Lung (tissue), 12 donors: ENCODE results near the gene RSF1. TPM values are rescaled to one million over a fixed set of nuclear protein-coding genes. Genes with fewer than 3 reads are reported as not detected.

Experiments
- ATAC-seq: fragments of 200-7000 bp; cut with Tn5 transposase; one replicate; pipeline ENCODE4 v1.9.1; 2020; ENCODE audit warnings: moderate number of reproducible peaks; ENCODE audit not compliant: insufficient read depth, low FRiP score
- DNase-seq, 3 donors: peaks; one replicate each; pipeline ENCODE4 v3.0.0-alpha.2; 2013 to 2017
- H3K27ac ChIP-seq, 2 donors: one replicate each; pipeline ENCODE4 v1.5.1; 2013; ENCODE audit warnings: mild to moderate bottlenecking in 2 of 2, moderate library complexity in 2 of 2, control low read depth in 1 of 2, inconsistent platforms in 1 of 2, low read depth in 1 of 2, low read length in 1 of 2
- H3K27me3 ChIP-seq, 3 donors: one replicate each; pipeline ENCODE4 v1.5.1; 2013; ENCODE audit warnings: low read length in 2 of 3; ENCODE audit not compliant: control insufficient read depth in 3 of 3, insufficient read depth in 3 of 3
- H3K36me3 ChIP-seq, 4 donors: one replicate each; pipeline ENCODE4 v1.5.1; 2013; ENCODE audit warnings: low read length in 4 of 4, mild to moderate bottlenecking in 1 of 4, moderate library complexity in 1 of 4; ENCODE audit not compliant: control insufficient read depth in 4 of 4, insufficient read depth in 4 of 4
- H3K4me1 ChIP-seq, 5 donors: one replicate each; pipeline ENCODE4 v1.5.1; 2013; ENCODE audit warnings: low read length in 5 of 5, mild to moderate bottlenecking in 2 of 5, moderate library complexity in 1 of 5; ENCODE audit not compliant: control insufficient read depth in 5 of 5, insufficient read depth in 5 of 5
- H3K4me3 ChIP-seq: one replicate; pipeline ENCODE4 v1.5.1; 2013; ENCODE audit warnings: mild to moderate bottlenecking, control low read depth, moderate library complexity
- H3K9ac ChIP-seq, 2 donors: one replicate each; pipeline ENCODE4 v1.5.1; 2013; ENCODE audit warnings: low read length in 2 of 2, control low read depth in 1 of 2; ENCODE audit not compliant: insufficient read depth in 1 of 2
- H3K9me3 ChIP-seq, 4 donors: one replicate each; pipeline ENCODE4 v1.5.1; 2013; ENCODE audit warnings: low read length in 3 of 4, mild to moderate bottlenecking in 1 of 4, moderate library complexity in 1 of 4; ENCODE audit not compliant: control insufficient read depth in 4 of 4, insufficient read depth in 3 of 4
- CTCF ChIP-seq: IDR thresholded peaks from 2 replicates; pipeline ENCODE4 v1.5.1; 2012; ENCODE audit warnings: mild to moderate bottlenecking; ENCODE audit errors: control extremely low read depth, extremely low read depth
- WGBS, 2 donors: extraction: QIAGEN DNeasy Blood & Tissue Kit; methylation state at CpG; one replicate each; pipeline ENCODE4 v1.1.7; 2013; 5-methylcytosine and 5-hydroxymethylcytosine counted together
- polyA plus RNA-seq, 2 donors: library from polyadenylated mRNA; stranded (reverse); fragments of 200-250 nt; gene quantifications; one replicate each; pipeline ENCODE4 v1.2.1, GENCODE V29; 2013
- total RNA-seq, 2 donors: library from RNA; depleted of rRNA in 1 of 2; stranded (reverse); fragments of >200 nt in 1 of 2; gene quantifications; one replicate each; pipeline ENCODE4 v1.2.1, GENCODE V29; 2014 to 2021
- donor health status: control.
- donor health status: control.
- donor health status: Bipolar disorder and iron deficiency.
- donor health status: healthy.
- donor health status: DM: yes; HTN: yes; CAD: no.

RSF1 gene
- total and polyA plus RNA-seq, 4 donors = 9.8 to 110 (median 29.2) TPM

- WGBS, 2 donors = 95 to 97% methylated on average over 2 of the region's 2 CpGs
- ATAC-seq = no peak
- H3K9me3 ChIP-seq = peaks cover 0 to 2% (median 0%) of the 10 kb centered on the region in 4 donors
Measured at GRCh38 chr11:77793972-77794371, 26.6 kb downstream of the RSF1 start.

GRCh38 chr11:77791301-77791700, 29.2 kb downstream of the RSF1 start:
- Histone ChIP-seq H3K4me3 (no peak overlapping the region), H3K36me3 (peaks cover 0 to 3% (median 0%) of the 10 kb centered on the region in 4 donors), H3K9me3 (peaks cover 0 to 2% (median 0%) of the 10 kb centered on the region in 4 donors), H3K4me1 (peaks cover 0 to 8% (median 0%) of the 10 kb centered on the region in 5 donors), H3K27ac (no peak overlapping the region), H3K27me3 (no peaks in the 10 kb centered on the region), H3K9ac (no peak overlapping the region)
- TF ChIP-seq CTCF = no peak
- no peak for ATAC-seq
- 96 to 98% methylated on average over 4 of the region's 4 CpGs for WGBS, 2 donors
- no peak for DNase-seq

More at GRCh38 chr11:77793972-77794371, 26.6 kb downstream of the RSF1 start:
- Histone ChIP-seq H3K9ac (no peak overlapping the region), H3K27me3 (no peaks in the 10 kb centered on the region), H3K27ac (no peak overlapping the region), H3K4me3 (no peak overlapping the region), H3K4me1 (peaks cover 0 to 7% (median 0%) of the 10 kb centered on the region in 5 donors), H3K36me3 (peaks cover 0 to 6% (median 2%) of the 10 kb centered on the region in 4 donors)
- no peak for DNase-seq
- no peak for TF ChIP-seq CTCF

- H3K27me3 ChIP-seq = no peaks in the 10 kb centered on the region
- WGBS, 2 donors = 97 to 99% methylated on average over 5 of the region's 5 CpGs
- peaks cover 0 to 3% (median 0%) of the 10 kb centered on the region in 4 donors for H3K36me3 ChIP-seq
- no peak overlapping the region for H3K27ac ChIP-seq
- ATAC-seq = no peak
- TF ChIP-seq CTCF = no peak
- no peak for DNase-seq
- H3K4me3 ChIP-seq = no peak overlapping the region
- H3K4me1 ChIP-seq = peaks cover 0 to 8% (median 0%) of the 10 kb centered on the region in 5 donors
- peaks cover 0 to 2% (median 0%) of the 10 kb centered on the region in 4 donors for H3K9me3 ChIP-seq
- no peak overlapping the region for H3K9ac ChIP-seq
Measured at GRCh38 chr11:77789731-77790476, 30.6 kb downstream of the RSF1 start.
